CD4-positive, alpha-beta T cell treated with Interleukin-21 for 1 hour (primary cell): ENCODE data around the gene GLYATL3.

Source experiments
- DNase-seq: peaks from one replicate; pipeline ENCODE4 v3.0.0-alpha.2; 2020

The GLYATL3 gene

DNA sequence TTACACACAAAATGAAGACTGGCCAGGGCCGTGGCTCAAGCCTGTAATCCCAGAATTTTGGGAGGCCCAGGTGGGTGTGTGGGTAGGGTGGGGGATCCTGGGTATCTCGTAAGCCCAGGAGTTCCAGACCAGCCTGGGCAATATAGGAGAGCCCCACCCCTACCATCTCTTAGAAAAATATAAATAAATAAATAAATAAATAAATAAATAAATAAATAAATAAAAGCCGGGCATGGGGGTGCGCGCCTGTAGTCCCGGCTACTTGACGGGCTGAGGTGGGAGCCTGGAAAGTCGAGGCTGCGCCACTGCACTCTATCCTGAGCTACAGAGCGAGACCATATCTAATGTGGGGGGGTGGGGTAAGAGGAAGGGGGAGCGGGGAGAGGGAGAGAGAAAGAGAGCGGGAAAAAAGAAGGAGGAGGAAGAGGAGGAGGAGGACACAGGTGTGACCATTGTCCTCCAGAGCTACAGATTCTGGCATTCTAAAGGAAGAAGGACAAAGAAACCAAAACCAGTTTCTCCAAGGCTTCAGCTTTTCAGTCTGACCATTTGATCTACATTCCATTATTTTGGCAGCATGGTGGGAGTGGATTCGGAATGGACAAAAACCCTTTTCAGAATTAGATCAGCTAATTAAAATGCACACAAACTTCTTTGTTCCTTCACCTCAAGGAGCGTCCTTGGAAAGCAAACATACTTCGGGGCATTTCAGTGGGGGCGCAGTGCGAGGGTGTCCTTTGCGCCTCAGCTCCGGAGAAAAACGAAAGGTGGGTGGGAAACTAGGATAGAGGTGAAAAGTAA lies 50.2 kb downstream of the GLYATL3 start:
- DNase-seq = no peak

- no peak for DNase-seq
Measured at GRCh38 chr6:49550492-49551077, 50.9 kb downstream of the GLYATL3 start, which contains the start of gene C6orf141. Gene C6orf141 (plus strand): TSS chr6:49550668. CDS start chr6:49550793, 125 bp downstream.

DNA sequence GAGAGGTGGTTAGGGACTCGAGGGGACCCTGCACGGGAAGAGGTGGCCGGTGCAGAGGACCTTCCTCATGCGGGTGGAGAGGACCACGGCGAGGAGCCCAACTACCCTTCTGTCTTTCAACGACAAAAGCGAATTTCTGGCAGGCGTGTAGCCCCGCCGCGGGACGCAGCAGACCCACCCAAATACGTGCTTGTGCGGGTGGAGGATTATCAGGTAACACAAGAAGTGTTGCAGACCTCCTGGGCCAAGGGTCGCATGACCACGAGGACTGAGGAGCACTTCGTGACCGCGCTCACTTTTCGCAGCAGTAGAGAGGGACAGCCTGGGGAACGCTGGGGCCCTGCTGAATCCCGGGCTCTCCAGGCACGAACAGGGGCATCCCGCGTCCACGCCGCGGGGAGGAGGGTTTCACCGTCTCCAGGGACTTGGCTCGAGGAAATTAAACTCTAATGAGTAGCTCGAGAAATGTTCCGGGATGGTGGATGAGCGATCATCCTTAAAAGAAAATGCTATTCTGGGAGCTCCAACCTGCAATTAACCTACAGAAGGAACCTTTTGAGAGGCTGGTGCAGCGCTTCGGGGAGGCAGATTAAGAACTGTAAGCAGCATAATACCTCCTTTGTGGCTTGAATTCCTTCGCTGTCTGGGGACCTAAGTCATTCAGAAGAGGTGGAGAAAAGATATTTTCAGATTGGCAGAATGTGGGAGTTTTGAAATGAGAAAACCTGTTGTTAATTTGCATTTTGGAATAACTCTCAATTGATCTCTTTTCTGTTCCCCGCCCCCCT lies 51.5 kb downstream of the GLYATL3 start:
- DNase-seq = no peak

- DNase-seq = no peak
Measured at GRCh38 chr6:49551866-49552129, 52.1 kb downstream of the GLYATL3 start.

DNA sequence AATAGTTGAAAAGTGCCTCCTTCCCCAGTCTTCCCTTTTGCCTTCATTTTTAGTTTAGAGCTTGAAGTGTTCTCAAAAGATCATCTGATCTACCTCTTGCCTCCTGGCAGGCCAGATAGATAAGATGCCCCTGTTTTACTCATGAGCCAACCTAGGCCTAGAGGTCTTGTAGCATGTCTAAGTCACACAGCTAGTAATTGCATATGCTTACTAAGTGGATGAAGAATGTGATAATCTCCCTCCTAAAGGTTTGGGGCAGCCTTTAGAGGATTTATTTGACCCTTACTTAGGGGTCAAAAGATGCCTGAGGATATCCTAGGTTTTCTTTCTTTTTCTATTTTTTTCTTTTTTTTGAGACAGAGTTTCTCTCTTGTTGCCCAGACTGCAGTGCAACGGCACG lies 52.9 kb downstream of the GLYATL3 start:
- DNase-seq = no peak

DNA sequence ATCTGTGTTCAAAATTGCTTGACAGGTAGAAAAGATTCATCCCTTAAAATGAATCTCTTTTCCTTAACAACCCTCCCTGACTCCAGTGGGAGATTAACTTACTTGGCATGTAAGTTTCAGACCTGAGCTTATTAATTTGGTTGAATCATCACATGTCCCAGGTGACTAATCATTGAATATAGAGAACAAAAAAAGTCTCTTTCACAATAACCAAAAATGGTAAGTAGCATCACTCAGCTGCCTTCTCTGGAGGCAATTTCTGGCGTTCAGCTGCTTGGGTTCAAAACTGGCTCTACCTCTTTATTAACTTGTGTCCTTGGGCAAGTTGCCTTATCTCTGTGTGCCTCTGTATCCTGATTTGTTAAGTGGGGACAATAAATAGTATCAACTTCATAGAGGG lies 53.7 kb downstream of the GLYATL3 start:
- DNase-seq = no peak

DNA sequence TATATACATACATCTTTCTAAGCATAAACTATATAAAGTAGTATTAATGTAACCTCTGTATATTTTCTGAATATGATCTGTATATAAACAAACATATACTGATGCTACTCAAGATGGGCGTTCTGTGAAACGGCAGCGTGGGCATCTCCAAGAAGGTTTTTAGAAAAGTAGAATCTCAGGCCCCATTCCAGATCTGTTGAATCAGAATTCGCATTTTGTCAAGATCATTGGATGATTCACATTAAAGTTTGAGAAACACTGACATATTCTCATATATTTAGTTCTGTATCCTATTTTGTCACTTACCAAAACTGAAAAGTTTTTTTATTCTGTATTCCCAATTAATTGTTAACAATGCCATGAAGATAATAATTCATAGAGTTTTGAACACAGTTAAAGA lies 56.2 kb downstream of the GLYATL3 start:
- no peak for DNase-seq

DNA sequence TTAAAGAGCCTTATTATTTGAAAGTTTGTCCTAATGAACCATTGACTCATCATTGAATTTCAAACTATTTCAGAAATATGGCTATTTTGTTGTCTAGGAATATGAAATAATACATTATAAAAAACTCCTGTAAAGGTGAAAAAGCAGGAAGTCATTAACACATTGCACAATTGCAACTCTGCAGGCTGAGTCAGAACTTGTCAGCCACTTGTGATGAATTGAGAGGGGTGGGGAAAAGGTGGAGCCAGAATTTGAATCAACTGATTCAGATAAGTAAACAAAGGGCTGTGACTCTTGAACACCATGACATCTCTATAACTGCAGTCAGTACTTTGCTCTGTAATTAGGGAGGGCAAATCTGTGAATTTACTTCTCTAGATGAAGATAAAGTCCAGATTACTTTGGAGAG lies 56.7 kb downstream of the GLYATL3 start:
- no peak for DNase-seq

DNA sequence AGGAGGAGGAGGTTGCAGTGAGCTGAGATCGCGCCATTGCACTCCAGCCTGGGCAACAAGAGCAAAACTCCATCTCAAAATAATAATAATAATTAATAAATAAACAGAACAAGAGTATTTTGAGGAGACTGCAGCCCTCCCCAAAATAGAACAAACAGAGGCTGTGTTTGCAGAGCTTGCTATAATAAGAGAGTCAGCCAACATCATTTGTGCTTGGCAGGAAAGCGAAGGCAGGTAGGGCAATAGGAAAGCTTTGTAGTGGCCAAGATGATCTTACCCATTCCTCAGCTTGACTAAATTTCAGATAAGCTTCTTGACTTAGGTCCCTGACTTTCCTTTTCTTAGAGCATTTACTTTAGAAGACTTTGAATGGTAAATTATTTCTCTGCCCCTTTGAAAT lies 57.5 kb downstream of the GLYATL3 start:
- no peak for DNase-seq

DNA sequence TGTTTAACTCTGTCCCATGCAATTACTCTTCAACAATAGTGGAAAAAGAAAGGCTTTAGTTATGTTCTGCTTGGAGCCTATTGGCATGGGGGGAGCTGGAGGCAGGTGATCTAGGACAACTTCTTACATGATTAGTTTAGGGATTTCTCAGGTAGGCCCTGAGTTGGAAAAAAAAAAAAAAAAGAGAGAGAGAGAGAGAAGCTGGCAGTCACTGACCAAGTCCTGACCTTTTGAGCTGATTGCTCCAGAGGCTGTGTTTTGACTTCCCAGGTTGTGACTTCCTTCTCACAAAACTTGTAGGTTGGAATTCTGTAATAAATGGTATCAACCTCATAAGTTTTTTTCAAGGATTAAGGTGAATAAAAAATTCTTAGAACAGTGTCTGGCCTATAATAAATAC lies 58.5 kb downstream of the GLYATL3 start:
- DNase-seq = no peak

DNA sequence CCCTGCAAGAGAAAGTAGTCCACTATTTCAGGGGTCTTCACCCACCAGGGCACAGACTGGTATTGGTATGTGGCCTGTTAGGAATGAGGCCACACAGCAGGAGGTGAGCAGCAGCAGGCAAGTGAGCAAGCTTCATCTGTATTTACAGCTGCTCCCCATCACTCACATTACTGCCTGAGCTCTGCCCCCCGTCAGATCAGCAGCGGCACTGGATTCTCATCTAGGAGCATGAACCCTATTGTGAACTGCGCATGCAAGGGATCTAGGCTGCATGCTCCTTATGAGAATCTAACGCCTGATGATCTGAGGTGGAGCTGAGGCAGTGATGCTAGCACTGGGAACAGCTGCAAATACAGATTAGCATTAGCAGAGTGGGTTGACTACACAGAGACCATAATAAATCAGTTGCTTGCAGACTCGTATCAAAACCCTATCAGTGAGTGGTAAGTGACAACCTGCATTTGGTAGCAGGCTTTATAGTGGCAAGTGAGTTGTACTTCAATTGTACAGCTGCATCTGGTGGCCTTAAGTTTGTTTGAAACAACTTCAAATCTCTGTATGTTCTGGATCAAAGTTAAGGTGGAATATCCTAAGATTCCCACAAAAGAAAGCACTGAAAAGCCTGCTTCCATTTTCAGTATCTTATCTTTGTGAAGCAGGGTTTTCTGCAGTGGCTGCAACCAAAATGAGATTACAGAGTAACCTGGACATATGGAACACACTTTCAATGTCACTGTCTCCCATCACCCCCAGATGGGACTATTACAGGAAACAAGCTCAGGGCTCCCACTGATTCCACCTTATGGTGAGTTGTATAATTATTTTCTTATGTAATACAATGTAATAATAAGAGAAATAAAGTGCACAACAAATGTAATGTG lies 63.5 kb downstream of the GLYATL3 start:
- DNase-seq = no peak

GRCh38 chr6:49564552-49564951 lies 64.8 kb downstream of the GLYATL3 start:
- DNase-seq = no peak

DNA sequence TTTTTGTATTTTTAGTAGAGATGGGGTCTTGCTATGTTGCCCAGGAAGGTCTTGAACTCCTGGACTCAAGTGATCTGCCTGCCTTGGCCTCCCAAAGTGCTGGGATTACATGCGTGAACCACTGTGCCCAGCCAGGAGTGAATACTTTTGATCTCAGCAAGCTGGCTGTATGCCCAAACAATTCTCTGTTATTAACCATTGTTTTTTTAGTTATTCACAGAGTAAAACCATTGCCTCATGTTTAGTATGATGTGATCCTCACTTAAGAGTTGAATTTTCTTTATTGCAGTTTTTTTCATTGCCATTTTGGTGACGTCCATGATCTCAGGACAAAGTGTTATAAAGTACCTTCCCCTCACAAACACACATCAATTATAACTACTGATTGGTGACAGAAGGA lies 65.5 kb downstream of the GLYATL3 start:
- no peak for DNase-seq

DNA sequence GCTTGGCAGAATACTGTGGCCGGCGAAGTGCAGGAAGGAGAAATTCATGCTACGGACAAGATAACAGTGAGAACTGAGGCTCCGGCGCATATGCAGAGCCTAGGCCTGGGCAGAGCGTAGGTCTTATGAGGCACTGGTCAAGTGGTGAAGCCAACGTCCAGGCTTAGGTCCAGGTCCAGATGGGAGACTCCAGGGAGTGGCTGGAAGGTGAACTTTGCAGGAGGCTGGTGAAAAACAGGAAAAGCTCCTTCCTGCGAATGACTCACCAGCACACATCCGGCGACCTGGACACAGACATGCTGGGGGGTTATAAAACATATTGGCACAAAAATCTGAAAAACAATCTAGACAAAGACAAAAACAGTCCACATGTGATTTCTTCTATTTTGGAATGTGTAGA lies 66.1 kb downstream of the GLYATL3 start:
- no peak for DNase-seq

DNA sequence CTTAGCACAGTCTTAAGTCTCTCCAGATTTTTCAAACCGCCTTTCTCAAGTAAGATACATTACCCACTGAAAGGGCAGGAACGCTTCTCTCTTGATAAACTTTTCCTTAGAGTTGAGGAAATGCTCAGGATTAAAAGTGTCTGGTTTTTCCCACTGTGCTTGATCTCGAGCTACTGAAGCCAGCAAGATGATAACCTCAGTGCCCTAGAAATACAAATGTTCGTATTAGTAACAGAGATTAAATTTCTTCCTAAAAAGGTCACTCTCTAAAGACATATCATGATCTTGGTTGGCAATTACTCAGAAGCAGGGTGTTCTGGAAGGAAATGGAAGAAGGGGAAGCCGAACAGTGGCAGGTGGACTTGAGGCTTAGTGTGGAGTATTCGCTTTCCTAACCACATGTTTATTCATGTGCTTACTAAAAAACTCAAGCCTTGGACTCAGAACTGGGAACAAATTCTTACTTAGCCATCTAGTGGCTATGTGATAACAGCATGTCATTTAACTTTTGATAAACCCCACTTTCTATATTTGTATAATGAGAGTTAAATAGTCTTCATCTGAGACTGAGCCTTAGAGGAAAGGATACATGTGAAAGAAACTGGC lies 70.9 kb downstream of the GLYATL3 start:
- no peak for DNase-seq

- no peak for DNase-seq
Measured at GRCh38 chr6:49576618-49577017, 76.9 kb downstream of the GLYATL3 start.
